A549 treated with Mapracorat at 1 μM for 4 hours (cell line): Measurements from ENCODE around the gene CCDC120. TPM values are rescaled to one million over a fixed set of nuclear protein-coding genes. Genes with fewer than 3 reads are reported as not detected.

Experiments used
- total RNA-seq: library from RNA; stranded (reverse); fragments of 200-300 nt; extraction: Qiagen RNA extraction; gene quantifications from 5 replicates; pipeline ENCODE4 v1.2.3, GENCODE V29; 2022

The CCDC120 gene
- 2.7 to 3.9 TPM (median 3.2 TPM) in 5 replicates for total RNA-seq

GRCh38 chrX:49058794-49059193, at the start of gene CCDC120:
CCDC120 (plus strand) TSS chrX:49058999; CDS start chrX:49062042, 3,043 bp downstream.

GRCh38 chrX:49043220-49043986, 15.4 kb upstream of the CCDC120 start, which contains the start of gene TFE3:
TFE3 (minus strand) TSS chrX:49043357; CDS start chrX:49043226, 131 bp downstream.

GRCh38 chrX:49073601-49074575, 15.1 kb downstream of the CCDC120 start, which contains the start of gene PRAF2:
PRAF2 (minus strand) TSS chrX:49074002; CDS start chrX:49073987, 15 bp downstream.

GRCh38 chrX:49079489-49080428, 21.0 kb downstream of the CCDC120 start, which contains the start of gene WDR45:
WDR45 (minus strand) TSS chrX:49079887; CDS start chrX:49078095, 1,792 bp downstream.

Other genes with a start within 250 kb of the CCDC120 start
- not detected in 5 replicates for gene ERAS, start 232.5 kb upstream of the CCDC120 start, total RNA-seq
- gene PCSK1N, start 223.4 kb upstream of the CCDC120 start, total RNA-seq, result 19.4 to 53.5 TPM (median 48.4 TPM) in 5 replicates
- 82.0 to 110 TPM (median 102 TPM) in 5 replicates for gene TIMM17B, start 161.2 kb upstream of the CCDC120 start, total RNA-seq
- gene PQBP1, start 161.1 kb upstream of the CCDC120 start, total RNA-seq, result 89.7 to 105 TPM (median 93.2 TPM) in 5 replicates
- gene SLC35A2, start 147.4 kb upstream of the CCDC120 start, total RNA-seq, result 47.9 to 65.4 TPM (median 62.5 TPM) in 5 replicates
- gene PIM2, start 140.0 kb upstream of the CCDC120 start, total RNA-seq, result 8.5 to 9.6 TPM (median 9.3 TPM) in 5 replicates
- 60.5 to 66.4 TPM (median 64.7 TPM) in 5 replicates for gene OTUD5, start 101.4 kb upstream of the CCDC120 start, total RNA-seq
- gene KCND1, start 87.2 kb upstream of the CCDC120 start, total RNA-seq, result 0.80 to 1.4 TPM (median 0.96 TPM) in 5 replicates
- 17.3 to 20.9 TPM (median 19.0 TPM) in 5 replicates for gene GRIPAP1, start 56.7 kb upstream of the CCDC120 start, total RNA-seq
- gene TFE3, start 15.6 kb upstream of the CCDC120 start, total RNA-seq, result 41.8 to 52.7 TPM (median 51.5 TPM) in 5 replicates
- gene PRAF2, start 15.0 kb downstream of the CCDC120 start, total RNA-seq, result 35.6 to 45.6 TPM (median 42.4 TPM) in 5 replicates
- gene WDR45, start 20.9 kb downstream of the CCDC120 start, total RNA-seq, result 54.9 to 60.6 TPM (median 57.5 TPM) in 5 replicates
- gene GPKOW, start 64.7 kb downstream of the CCDC120 start, total RNA-seq, result 21.6 to 24.3 TPM (median 22.5 TPM) in 5 replicates
- 2.3 to 3.5 TPM (median 3.2 TPM) in 5 replicates for gene MAGIX, start 103.8 kb downstream of the CCDC120 start, total RNA-seq
- 366 to 455 TPM (median 433 TPM) in 5 replicates for gene PLP2, start 112.9 kb downstream of the CCDC120 start, total RNA-seq
- 12.4 to 18.2 TPM (median 17.1 TPM) in 5 replicates for gene PRICKLE3, start 127.4 kb downstream of the CCDC120 start, total RNA-seq
- gene SYP, start 141.2 kb downstream of the CCDC120 start, total RNA-seq, result 2.1 to 2.8 TPM (median 2.4 TPM) in 5 replicates
- gene CACNA1F, start 174.3 kb downstream of the CCDC120 start, total RNA-seq, result not detected in 5 replicates
- gene CCDC22, start 176.5 kb downstream of the CCDC120 start, total RNA-seq, result 12.2 to 15.7 TPM (median 14.1 TPM) in 5 replicates
- gene FOXP3, start 205.7 kb downstream of the CCDC120 start, total RNA-seq, result 0.12 to 0.19 TPM (median 0.14 TPM) in 5 replicates
- 1.4 to 4.1 TPM (median 2.8 TPM) in 5 replicates for gene PPP1R3F, start 210.8 kb downstream of the CCDC120 start, total RNA-seq
- not detected in 5 replicates for gene GAGE10, start 244.6 kb downstream of the CCDC120 start, total RNA-seq